Hematopoietic multipotent progenitor cell treated with erythropoietin and hydrocortisone succinate and interleukin-3 and kit ligand, for 15 days (in vitro differentiated cells): ENCODE measurements around the gene ARR3.
A peak's percentile ranks its signal among the peaks of the same experiment; 100 is the strongest.
"Not testable (repeated sequence)": the region's sequence is repeated elsewhere in the genome, so short reads cannot be mapped to it uniquely, and the experiment has no call there.

Experiments used
- DNase-seq: peaks from one replicate; pipeline ENCODE4 v3.0.0-alpha.2; 2015; ENCODE audit warnings: low spot score

ARR3 gene

DNA sequence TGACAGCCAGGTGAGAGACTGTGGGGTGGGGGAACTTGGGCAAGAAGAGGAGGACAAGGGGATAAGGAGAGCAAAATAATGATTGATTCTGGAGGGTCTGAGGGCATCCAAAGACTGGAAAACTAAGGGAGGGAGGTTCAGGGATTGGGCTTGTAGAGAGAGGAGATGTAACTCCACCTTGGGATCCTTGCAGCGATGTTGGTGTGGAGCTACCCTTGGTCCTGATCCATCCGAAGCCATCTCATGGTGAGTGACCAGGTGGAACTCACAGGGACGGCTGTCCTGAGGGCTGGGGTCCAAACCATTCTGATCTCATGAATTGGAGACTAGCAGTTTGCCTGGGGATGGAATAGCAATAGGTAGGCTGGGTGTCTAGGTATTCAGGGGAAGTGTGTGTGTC is 12.4 kb downstream of the ARR3 start:
- no peak for DNase-seq

DNA sequence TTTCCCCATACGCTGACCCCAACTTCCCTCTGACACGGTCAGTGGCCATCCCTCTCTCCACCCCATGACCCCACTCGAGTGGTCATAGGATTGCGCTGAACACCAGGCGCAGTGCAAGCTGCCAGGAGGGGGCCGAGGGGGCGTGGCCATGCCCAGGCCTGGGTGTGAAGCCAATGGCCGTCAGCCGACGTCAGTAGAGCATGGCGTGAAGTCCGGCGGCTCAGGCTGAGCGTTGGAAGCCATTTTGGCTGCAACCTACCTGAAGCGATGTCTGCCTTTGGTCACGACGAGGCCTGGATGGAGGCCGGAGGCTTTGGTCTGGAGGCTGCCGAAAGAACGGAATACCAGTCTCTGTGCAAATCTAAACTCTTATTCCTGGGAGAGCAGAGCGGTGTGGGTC is 13.8 kb downstream of the ARR3 start, which contains the start of gene RAB41:
TSS of gene RAB41 (plus strand) at position 222 of the 400 bp plus-strand sequence. CDS start at position 268, 46 bp downstream.
- DNase-seq, result no peak

DNA sequence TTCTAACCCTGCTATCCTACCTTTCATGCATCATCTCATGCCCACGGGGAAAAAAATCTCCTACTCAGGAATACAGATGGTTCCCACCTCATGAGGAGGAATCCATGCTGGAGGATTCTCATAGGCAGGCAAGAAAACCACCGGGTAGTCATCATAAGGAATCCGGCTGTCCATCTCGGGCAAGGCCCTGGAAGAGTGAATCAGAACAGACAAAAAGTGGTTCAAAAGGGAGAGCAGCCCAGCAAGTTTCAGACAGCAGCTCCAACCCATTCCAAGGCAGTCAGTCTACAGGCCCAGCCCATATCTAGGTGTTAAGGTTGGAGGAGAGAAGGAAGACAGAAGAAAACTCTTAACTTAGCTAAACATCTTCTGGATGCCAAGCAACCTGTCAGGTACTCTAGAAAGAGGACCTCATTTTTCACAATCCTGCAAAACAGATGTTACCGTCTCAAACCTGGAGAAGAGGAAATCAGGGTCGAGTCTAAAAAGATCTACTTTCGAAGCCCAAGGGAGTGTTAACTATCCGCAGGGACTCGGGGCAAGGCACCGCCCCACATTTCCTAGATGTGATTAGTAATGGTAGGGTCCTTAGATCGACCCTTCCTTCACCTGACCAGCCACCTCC is 21.1 kb downstream of the ARR3 start:
- DNase-seq, result no peak

GRCh38 chrX:70289793-70290770 is 21.9 kb downstream of the ARR3 start, which contains the start of the genes KIF4A and PDZD11:
KIF4A (plus strand) TSS chrX:70290104; CDS start chrX:70290459, 355 bp downstream.
PDZD11 (minus strand) TSS chrX:70289927; CDS start chrX:70289341, 586 bp downstream.
- DNase-seq, result peak; percentile 78

DNA sequence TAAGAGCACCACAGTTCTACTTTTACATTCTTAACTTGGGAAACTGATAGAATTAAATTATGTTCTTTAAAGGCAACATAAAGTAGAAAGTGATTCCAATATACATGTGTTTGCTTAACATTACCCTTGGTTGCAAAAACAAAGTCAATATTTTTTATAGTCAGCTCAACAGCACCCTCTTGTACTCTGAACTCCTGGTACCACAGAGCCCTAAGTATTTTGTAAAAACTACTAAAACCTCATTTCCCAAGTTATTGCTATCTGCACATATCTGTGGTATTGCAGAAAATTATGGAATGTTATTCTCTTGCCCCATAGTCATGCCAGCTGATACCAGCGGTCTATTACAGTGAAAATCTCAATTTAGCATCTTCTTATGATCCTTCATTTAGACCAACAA is 24.7 kb downstream of the ARR3 start:
- no peak for DNase-seq

DNA sequence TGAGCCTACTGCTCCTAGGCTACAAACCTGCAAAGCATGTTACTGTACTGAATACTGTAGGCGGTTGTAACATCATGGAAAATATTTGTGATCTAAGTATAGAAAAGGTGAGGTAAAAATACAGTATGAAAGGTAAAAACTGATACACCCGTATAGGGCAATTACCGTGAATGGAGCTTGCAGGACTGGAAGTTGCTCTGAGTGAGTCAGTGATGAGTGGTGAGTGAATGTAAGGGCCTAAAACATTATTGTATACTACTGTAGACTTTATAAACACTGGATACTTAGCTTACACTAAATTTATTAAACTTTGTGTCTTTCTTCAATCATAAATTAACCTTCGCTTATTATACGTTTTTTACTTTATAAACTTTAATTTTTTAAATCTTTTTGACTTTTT is 25.5 kb downstream of the ARR3 start:
- DNase-seq, result no peak

GRCh38 chrX:70301716-70302115 is 33.6 kb downstream of the ARR3 start:
- no peak for DNase-seq

- DNase-seq, result no peak
These were observed 45.4 kb downstream of the ARR3 start for GRCh38 chrX:70313503-70313902.

GRCh38 chrX:70322784-70323183 is 54.6 kb downstream of the ARR3 start:
- no peak for DNase-seq

DNA sequence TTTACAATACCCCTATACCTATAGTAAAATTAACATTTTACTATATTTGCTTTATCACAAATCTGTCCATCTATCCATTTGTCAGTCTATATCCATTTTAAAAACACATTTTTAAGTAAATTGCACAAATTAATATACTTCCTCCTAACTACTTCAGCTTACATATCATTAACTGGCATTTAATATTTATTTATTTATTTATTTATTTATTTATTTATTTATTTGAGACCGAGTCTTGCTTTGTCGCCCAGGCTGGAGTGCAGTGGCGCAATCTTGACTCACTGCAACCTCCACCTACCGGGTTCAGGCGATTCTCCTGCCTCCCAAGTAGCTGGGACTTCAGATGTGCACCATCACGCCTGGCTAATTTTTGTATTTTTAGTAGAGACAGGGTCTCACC is 55.5 kb downstream of the ARR3 start:
- not testable (repeated sequence) for DNase-seq

DNA sequence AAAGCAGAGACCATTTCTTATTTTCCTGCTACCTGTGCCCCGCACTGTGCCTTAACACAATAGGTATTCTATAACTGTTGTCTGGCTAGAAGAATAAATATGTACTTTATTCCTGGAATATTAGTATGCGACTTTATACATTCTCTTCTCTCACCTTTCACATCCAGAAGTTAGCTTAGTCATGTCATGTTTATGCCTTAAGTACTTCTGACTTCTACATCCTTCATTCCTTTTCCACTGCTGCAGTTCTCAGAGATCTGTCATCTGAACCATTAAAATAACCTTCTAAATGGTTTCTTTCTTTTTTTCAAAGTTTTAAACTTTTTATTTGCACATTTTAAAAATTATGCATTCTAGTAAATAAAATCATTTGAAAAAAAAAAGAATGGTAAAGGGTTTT is 56.2 kb downstream of the ARR3 start:
- no peak for DNase-seq

DNA sequence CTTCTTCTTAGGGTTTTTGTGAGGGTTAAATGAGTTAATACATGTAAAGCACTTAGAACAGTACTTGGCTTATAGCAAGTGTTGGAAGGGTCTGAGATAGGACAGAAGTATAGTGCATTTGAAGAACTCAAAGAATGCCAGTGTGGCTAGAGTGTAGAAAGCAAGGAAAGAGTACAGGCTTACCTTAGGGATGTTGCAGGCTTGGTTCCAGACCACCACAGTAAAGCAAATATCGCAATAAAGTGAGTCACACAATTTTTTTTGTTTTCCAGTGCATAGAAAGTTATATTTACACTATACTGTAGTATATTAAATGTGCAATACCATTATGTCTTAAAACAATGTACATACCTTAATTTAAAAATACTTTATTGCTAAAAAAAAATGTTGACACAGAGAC is 63.0 kb downstream of the ARR3 start:
- no peak for DNase-seq
